ENCODE data around the gene CHN1. TPM values are rescaled to one million over a fixed set of nuclear protein-coding genes. Genes with fewer than 3 reads are reported as not detected.

Gene CHN1
- total RNA-seq, 1 donor, result 2.3 TPM

DNA sequence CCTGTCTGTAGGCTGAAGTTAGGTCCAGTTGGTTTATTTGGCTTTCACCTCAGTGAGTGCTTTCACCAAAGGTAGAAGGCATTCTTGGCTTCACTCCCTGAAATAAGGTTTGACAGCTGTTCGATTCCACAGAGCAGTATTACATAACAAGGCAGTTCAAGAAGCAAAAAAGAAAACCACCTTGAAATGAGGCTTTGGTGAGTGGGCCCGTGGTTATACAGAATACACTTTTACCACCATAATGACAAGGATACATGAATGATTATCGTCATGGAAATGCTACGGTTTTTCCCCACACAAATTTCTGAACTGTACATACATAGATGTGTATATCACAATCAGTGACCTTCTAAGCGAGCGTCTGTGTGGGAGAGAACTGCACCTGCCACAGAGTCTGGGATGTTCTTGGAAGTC, 160.9 kb downstream of the CHN1 start:
- no peak for DNase-seq (ENCODE audit: low read depth)
- no peak overlapping the region for H3K4me3 ChIP-seq (ENCODE audit: low read depth, low read length)
- TF ChIP-seq, protein P1, sequence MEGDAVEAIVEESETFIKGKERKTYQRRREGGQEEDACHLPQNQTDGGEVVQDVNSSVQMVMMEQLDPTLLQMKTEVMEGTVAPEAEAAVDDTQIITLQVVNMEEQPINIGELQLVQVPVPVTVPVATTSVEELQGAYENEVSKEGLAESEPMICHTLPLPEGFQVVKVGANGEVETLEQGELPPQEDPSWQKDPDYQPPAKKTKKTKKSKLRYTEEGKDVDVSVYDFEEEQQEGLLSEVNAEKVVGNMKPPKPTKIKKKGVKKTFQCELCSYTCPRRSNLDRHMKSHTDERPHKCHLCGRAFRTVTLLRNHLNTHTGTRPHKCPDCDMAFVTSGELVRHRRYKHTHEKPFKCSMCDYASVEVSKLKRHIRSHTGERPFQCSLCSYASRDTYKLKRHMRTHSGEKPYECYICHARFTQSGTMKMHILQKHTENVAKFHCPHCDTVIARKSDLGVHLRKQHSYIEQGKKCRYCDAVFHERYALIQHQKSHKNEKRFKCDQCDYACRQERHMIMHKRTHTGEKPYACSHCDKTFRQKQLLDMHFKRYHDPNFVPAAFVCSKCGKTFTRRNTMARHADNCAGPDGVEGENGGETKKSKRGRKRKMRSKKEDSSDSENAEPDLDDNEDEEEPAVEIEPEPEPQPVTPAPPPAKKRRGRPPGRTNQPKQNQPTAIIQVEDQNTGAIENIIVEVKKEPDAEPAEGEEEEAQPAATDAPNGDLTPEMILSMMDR (IDR thresholded peaks at IDR 0.05; ENCODE audit: insufficient read depth, low read length), result no peak

DNA sequence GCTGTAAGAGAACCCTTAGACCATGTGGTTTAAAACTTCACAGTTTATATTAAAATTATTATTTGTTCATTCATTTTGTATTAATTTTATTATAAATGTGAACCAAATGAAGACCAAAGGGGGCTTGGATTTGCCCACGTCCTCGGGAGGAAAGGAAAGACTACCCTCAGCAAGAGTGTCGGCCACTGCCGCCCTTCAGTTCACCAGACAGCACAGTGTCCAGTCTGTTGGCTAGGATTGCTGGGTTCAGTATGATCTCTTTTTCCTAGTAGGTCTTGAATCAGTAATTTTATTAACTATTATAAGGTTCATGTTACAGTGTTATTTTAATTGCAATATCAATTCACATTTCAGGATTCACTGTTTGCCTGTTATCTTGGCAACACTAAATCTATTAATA, 162.7 kb downstream of the CHN1 start:
- H3K4me3 ChIP-seq (ENCODE audit: low read depth, low read length), result no peak overlapping the region
- no peak for DNase-seq (ENCODE audit: low read depth)
- TF ChIP-seq, protein P1 (IDR thresholded peaks at IDR 0.05; ENCODE audit: insufficient read depth, low read length), result no peak

DNA sequence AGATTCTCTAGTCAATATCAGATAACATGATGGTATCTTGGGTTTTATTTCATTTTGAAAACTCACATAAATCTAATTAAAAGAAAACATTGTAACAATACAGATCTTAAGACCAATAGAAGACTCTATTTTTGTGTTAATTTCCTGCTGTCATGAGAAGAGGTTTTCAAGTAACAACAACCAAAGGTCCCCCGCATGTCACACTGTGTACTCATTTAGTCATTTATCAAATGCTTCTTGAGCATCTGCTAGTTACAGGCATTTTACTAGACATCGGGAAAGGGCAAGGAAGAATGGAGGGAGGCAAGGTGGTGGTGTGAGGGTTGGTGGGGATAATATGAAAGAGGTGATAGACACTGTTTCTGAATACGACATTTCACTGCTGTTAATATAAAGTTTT, 163.2 kb downstream of the CHN1 start:
- DNase-seq (ENCODE audit: low read depth), result no peak
- H3K4me3 ChIP-seq (ENCODE audit: low read depth, low read length), result no peak overlapping the region
- TF ChIP-seq, protein P1 (IDR thresholded peaks at IDR 0.05; ENCODE audit: insufficient read depth, low read length), result no peak

DNA sequence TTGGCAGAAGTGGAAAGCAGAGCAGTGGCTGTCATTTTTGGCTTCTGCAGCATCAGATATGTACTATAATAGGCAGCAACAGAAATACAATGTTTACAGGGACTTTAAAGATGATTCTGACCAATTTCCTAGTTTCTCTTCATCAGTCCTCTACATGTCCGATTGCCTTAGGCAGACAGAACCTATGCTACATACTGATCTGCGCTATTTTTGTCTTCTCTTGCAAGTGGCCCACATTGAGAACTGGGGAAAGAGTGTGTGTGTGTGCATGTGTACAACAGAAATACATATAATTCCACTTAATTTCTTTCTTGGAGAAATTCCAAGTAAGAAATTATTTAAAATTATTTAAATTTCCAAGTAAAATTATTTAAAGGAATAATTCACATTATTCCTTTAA, 163.8 kb downstream of the CHN1 start:
- TF ChIP-seq, protein P1 (IDR thresholded peaks at IDR 0.05; ENCODE audit: insufficient read depth, low read length), result no peak
- no peak overlapping the region for H3K4me3 ChIP-seq (ENCODE audit: low read depth, low read length)
- no peak for DNase-seq (ENCODE audit: low read depth)

DNA sequence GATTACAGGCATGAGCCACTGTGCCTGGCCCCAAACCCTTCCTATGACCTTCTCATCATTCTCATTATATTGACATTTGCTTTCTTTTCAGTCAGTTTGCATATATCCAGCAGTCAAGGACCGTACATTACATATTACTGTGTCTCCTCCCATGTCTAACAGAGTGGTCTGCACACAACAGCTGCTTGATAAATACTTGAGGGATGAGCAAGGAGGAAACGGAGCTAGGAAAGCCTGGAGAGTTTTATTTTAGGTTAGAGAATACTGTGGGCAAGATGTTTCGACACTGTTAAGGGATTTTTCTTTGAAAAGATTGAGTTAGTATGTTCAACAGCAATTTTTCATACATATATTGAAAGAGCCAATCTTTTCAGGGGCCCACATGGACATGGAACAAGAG, 164.7 kb downstream of the CHN1 start:
- no peak overlapping the region for H3K4me3 ChIP-seq (ENCODE audit: low read depth, low read length)
- TF ChIP-seq, protein P1 (IDR thresholded peaks at IDR 0.05; ENCODE audit: insufficient read depth, low read length), result no peak
- no peak for DNase-seq (ENCODE audit: low read depth)

DNA sequence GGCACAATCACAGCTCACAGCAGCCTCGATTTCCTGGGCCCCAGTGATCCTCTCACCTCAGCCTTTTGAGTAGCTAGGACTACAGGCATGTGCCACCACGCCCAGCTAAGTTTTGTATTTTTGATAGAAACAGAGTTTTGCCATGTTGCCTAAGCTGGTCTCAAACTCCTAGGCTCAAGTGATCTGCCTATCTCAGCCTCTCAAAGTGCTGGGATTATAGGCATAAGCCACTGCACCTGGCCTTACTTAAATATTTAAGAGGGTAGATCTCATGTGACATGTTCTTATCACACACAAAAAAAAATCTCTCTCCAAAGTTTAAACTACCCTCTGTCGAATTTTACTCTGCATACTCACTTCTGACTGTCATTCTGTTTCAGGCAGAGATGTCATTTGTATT, 165.5 kb downstream of the CHN1 start:
- no peak overlapping the region for H3K4me3 ChIP-seq (ENCODE audit: low read depth, low read length)
- no peak for DNase-seq (ENCODE audit: low read depth)
- TF ChIP-seq, protein P1 (IDR thresholded peaks at IDR 0.05; ENCODE audit: insufficient read depth, low read length), result no peak

DNA sequence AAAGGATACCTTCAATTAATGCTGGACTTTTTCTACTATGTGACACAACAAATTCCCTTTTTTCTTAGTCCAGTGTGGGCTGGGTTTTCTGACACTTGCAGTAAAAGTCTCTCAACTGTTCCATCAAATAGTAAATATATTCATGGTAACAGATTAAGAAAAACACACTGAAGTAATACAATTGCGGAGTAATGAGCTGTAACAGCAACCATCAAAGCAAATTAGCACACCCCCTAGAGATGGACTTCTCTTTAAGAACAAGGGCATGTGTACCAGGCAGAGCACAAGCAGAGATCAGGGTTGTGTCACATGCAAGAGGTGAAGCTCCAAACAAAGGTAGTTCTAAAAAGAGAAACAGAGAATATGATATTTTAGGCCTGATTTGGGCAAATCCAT, 168.2 kb downstream of the CHN1 start:
- H3K4me3 ChIP-seq (ENCODE audit: low read depth, low read length), result no peak overlapping the region
- TF ChIP-seq, protein P1 (IDR thresholded peaks at IDR 0.05; ENCODE audit: insufficient read depth, low read length), result no peak
- DNase-seq (ENCODE audit: low read depth), result no peak
